Thoracic aorta (tissue), 2 donors: Measurements from ENCODE around the gene UNC45A. TPM values are rescaled to one million over a fixed set of nuclear protein-coding genes. Genes with fewer than 3 reads are reported as not detected.

ENCODE experiments used
- ATAC-seq: fragments of 150-250 bp; one replicate; pipeline ENCODE4 v1.8.0; 2017; ENCODE audit warnings: low read depth; ENCODE audit not compliant: insufficient number of reproducible peaks, low FRiP score
- DNase-seq: peaks from one replicate; pipeline ENCODE4 v3.0.0-alpha.2; 2020; ENCODE audit warnings: low spot score
- H3K27ac ChIP-seq, 2 donors: fragments of 200-600 bp; sonication (generic); 1 replicate in 1 of 2; 2 replicates in 1 of 2; pipeline ENCODE4 v1.5.1; 2016; ENCODE audit warnings: mild to moderate bottlenecking in 2 of 2, moderate library complexity in 2 of 2
- H3K27me3 ChIP-seq: fragments of 200-600 bp; sonication (generic); replicated peaks from 2 replicates; pipeline ENCODE4 v1.6.0; 2016; ENCODE audit warnings: mild to moderate bottlenecking; ENCODE audit not compliant: insufficient read depth
- H3K36me3 ChIP-seq: fragments of 200-600 bp; sonication (generic); one replicate; pipeline ENCODE4 v1.5.1; 2016
- H3K4me1 ChIP-seq, 2 donors: fragments of 200-600 bp; sonication (generic); 1 replicate in 1 of 2; 2 replicates in 1 of 2; pipeline versions ENCODE4 v1.5.1 to v1.6.0; 2016; ENCODE audit warnings: low read depth in 2 of 2, mild to moderate bottlenecking in 1 of 2; ENCODE audit not compliant: control insufficient read depth in 1 of 2
- H3K4me3 ChIP-seq: fragments of 200-600 bp; sonication (generic); 2 replicates; pipeline ENCODE4 v1.5.1; 2016; ENCODE audit warnings: mild to moderate bottlenecking
- H3K9me3 ChIP-seq: fragments of 200-600 bp; sonication (generic); 2 replicates; pipeline ENCODE4 v1.5.1; 2016
- total RNA-seq, 2 donors: library from RNA; depleted of rRNA; stranded (reverse); fragments of >200 nt; gene quantifications; one replicate each; pipeline versions ENCODE4 v1.1.0 to v1.2.3, GENCODE V29; 2016
- TF ChIP-seq, protein P1 (sequence below): fragments of 200-600 bp; sonication (generic); IDR thresholded peaks from one replicate; pipeline ENCODE4 v1.5.1; 2019; ENCODE audit warnings: antibody characterized with exemption

Gene UNC45A
- total RNA-seq, 2 donors from 2014 or later: 54.0 to 65.5 TPM

DNA sequence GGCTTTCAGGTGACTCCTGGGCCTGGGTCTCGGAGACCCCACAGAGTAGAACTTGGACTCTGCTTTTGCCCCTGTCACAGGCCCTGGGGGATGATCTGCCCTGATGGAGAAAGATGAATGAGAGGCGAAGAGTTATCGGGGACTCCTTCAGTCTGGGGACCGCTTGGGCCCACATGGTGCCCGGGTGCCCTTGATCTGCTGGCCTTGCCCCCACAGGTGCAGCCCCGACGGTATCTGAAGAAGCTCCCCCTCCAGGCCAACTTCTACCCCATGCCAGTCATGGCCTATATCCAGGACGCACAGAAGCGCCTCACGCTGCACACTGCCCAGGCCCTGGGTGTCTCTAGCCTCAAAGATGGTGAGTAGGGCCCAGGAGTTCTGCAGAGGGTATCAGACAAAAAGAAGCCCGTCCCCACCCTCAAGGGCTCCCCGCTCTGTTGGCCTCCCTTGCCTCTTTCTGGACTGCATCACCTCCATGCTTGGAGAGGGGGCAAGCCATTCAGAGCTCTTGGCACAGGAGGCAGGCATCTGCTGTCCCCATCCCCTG is 21.6 kb upstream of the UNC45A start:
- peaks cover 84% of the 10 kb centered on the region for H3K36me3 ChIP-seq
- no peaks in the 10 kb centered on the region for H3K4me1 ChIP-seq
- no peaks in the 10 kb centered on the region for H3K9me3 ChIP-seq
- TF ChIP-seq, protein P1, sequence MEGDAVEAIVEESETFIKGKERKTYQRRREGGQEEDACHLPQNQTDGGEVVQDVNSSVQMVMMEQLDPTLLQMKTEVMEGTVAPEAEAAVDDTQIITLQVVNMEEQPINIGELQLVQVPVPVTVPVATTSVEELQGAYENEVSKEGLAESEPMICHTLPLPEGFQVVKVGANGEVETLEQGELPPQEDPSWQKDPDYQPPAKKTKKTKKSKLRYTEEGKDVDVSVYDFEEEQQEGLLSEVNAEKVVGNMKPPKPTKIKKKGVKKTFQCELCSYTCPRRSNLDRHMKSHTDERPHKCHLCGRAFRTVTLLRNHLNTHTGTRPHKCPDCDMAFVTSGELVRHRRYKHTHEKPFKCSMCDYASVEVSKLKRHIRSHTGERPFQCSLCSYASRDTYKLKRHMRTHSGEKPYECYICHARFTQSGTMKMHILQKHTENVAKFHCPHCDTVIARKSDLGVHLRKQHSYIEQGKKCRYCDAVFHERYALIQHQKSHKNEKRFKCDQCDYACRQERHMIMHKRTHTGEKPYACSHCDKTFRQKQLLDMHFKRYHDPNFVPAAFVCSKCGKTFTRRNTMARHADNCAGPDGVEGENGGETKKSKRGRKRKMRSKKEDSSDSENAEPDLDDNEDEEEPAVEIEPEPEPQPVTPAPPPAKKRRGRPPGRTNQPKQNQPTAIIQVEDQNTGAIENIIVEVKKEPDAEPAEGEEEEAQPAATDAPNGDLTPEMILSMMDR: no peak
- no peak for DNase-seq
- H3K27ac ChIP-seq: no peak overlapping the region
- H3K4me3 ChIP-seq: no peak overlapping the region
- no peak for ATAC-seq
- H3K27me3 ChIP-seq: no peaks in the 10 kb centered on the region

DNA sequence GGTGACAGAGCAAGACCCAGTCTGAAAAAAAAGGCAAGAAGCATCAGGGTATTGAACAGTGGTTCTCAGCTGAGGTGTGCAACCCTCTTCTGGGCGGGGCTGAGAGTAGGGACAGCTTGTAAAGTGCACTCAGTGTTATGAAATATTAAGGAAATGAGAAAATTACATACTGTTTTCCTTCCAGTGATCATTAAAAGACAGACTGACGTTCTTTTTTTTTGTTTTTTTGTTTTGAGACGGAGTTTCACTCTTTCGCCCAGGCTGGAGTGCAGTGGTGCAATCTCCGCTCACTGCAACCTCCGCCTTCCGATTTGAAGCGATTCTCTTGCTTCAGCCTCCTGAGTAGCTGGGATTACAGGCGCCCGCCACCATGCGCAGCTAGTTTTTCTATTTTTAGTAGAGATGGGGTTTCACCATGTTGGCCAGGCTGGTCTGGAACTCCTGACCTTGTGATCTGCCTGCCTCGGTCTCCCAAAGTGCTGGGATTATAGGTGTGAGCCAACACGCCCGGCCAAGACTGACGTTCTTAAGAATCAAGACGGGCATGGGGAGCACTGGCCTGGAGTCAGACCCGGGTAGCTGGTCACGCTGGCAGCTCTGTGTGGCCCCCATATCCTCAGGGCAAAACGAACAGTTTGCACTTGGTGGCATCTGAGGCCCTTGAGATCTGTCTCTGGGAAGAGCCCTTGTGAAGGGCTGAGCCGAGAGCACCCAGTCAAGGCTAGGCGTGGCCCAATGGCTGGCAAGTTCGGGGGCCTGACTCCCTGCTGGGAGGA is 20.6 kb upstream of the UNC45A start:
- Histone ChIP-seq H3K9me3 (no peaks in the 10 kb centered on the region), H3K36me3 (peaks cover 86% of the 10 kb centered on the region), H3K27ac (no peak overlapping the region), H3K4me3 (no peak overlapping the region), H3K4me1 (no peaks in the 10 kb centered on the region), H3K27me3 (no peaks in the 10 kb centered on the region)
- no peak for DNase-seq
- TF ChIP-seq, protein P1: no peak
- no peak for ATAC-seq

DNA sequence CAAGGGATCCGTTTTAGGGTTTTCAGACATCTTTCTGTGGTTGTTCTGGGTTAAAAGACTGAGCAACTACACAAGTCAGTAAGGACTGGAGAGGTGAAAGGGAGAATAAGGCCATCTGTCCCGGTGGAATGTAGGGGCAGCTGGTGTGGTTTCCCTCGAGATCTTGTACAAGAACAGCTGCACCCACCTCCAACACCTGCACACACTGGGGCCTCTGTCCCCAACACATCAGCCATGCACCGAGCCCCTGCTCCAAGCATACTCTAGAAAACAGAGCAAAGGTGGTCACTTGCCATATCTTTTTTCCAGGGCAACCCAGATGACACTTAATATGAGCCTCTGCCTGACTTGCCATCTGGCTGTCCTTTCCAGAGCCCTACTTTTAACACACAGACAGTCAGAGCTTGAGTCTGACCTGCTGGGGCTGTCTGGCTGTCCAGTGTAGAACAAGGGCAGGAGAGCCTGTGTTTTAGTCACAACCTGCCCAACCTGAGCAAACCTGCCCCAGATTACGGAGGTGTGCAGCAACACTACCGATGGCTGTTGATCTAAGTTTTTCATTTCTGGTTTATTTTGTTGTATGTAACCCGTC is 19.8 kb upstream of the UNC45A start:
- H3K4me1 ChIP-seq: no peaks in the 10 kb centered on the region
- ATAC-seq (no peak), DNase-seq (no peak)
- H3K36me3 ChIP-seq: peaks cover 85% of the 10 kb centered on the region
- H3K27me3 ChIP-seq: no peaks in the 10 kb centered on the region
- H3K4me3 ChIP-seq: no peak overlapping the region
- no peak overlapping the region for H3K27ac ChIP-seq
- TF ChIP-seq, protein P1: no peak
- H3K9me3 ChIP-seq: no peaks in the 10 kb centered on the region

DNA sequence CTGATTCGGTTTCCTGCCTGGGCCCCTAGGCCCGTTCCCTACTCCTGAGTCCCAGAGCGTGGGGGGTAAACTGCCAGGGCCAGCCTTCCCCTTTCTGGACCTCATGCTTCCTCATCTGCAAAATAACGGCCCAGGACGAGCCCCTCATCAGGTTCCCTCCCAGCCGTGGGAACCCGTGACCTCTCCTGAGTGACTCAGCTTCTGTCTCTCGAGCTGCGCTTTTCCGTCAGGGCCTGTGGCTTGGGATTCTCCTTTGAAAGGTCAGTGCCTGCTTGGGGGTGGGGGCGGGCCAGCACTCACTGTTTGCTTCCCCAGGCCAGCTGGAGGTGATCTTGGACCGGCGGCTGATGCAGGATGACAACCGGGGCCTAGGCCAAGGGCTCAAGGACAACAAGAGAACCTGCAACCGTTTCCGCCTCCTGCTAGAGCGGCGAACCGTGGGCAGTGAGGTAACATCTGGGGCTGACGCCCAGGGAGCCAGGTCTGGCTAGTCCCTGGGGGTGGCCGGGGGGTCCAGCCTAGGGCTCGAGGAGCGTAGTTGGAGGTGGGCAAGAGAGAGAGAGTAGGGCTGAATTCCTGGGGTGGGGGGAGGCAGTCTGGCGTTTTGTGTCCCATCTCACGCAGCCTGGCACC is 19.2 kb upstream of the UNC45A start:
- no peak for ATAC-seq
- TF ChIP-seq, protein P1: no peak
- Histone ChIP-seq H3K9me3 (no peaks in the 10 kb centered on the region), H3K27me3 (no peaks in the 10 kb centered on the region), H3K27ac (no peak overlapping the region), H3K4me3 (no peak overlapping the region), H3K36me3 (peaks cover 80% of the 10 kb centered on the region), H3K4me1 (no peaks in the 10 kb centered on the region)
- DNase-seq: no peak

DNA sequence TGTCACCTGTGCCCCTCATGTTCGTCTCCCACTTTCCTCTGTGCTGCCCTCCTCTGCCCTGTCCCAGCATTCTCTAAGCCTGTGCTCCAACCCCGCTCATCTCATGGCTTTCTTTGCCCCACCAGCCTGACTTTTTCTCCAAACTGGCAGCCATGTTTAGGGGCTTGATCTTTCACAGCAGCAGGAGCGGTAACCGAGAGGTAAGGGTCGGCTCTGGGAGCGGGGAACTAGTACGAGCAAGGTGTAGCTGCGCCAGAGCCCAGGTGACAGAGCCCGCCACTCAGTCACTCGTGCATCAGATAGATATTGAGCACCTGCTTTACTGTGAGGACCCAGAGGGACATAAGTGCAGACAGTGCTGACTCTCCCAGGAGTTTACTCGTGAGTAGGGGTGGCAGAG is 18.6 kb upstream of the UNC45A start:
- Histone ChIP-seq H3K27me3 (no peaks in the 10 kb centered on the region), H3K4me1 (no peaks in the 10 kb centered on the region), H3K4me3 (no peak overlapping the region), H3K9me3 (no peaks in the 10 kb centered on the region), H3K27ac (no peak overlapping the region), H3K36me3 (peaks cover 78% of the 10 kb centered on the region)
- TF ChIP-seq, protein P1: no peak
- ATAC-seq (no peak), DNase-seq (no peak)
